ENCODE data around the gene ANKS3.

DNA sequence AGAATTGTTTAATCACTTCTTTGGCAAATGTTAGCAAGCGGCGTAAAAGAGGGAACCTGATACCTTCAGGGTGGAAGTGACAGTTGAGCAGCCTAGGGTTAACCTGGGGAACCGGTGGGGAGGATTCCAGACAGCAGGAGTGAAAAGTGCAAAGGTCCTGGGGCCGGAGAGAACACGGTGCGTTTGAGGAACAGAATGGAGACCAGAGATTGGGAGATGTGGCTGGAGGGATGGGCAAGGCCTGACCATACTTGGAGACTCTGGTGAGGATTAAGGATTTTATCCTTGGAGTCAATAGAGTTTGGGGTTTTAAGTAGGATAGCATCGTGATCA is 35.2 kb upstream of the ANKS3 start:
- no peak for TF ChIP-seq POLR2A (IDR thresholded peaks at IDR 0.05; ENCODE audit: extremely low read depth, insufficient read length)
- TF ChIP-seq, protein P1, sequence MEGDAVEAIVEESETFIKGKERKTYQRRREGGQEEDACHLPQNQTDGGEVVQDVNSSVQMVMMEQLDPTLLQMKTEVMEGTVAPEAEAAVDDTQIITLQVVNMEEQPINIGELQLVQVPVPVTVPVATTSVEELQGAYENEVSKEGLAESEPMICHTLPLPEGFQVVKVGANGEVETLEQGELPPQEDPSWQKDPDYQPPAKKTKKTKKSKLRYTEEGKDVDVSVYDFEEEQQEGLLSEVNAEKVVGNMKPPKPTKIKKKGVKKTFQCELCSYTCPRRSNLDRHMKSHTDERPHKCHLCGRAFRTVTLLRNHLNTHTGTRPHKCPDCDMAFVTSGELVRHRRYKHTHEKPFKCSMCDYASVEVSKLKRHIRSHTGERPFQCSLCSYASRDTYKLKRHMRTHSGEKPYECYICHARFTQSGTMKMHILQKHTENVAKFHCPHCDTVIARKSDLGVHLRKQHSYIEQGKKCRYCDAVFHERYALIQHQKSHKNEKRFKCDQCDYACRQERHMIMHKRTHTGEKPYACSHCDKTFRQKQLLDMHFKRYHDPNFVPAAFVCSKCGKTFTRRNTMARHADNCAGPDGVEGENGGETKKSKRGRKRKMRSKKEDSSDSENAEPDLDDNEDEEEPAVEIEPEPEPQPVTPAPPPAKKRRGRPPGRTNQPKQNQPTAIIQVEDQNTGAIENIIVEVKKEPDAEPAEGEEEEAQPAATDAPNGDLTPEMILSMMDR (IDR thresholded peaks at IDR 0.05; ENCODE audit: low read depth, low read length) = no peak

Measured in NB4 (cell line).